HL-60 (cell line): ENCODE data around the gene KDM6A.

Experiments
- CTCF ChIP-seq: IDR thresholded peaks from one replicate; pipeline ENCODE4 v1.5.1; 2011; ENCODE audit warnings: low read length, control low read depth, inconsistent platforms; ENCODE audit not compliant: insufficient read depth
- GABPA ChIP-seq: IDR thresholded peaks from 2 replicates; pipeline ENCODE4 v1.6.1; 2012; ENCODE audit warnings: low read depth
- POLR2AphosphoS5 ChIP-seq: IDR thresholded peaks from 2 replicates; pipeline ENCODE4 v1.6.1; 2012; ENCODE audit warnings: low read depth
- REST ChIP-seq: IDR thresholded peaks from 2 replicates; pipeline ENCODE4 v1.6.1; 2012; ENCODE audit warnings: low read depth; ENCODE audit not compliant: insufficient replicate concordance

DNA sequence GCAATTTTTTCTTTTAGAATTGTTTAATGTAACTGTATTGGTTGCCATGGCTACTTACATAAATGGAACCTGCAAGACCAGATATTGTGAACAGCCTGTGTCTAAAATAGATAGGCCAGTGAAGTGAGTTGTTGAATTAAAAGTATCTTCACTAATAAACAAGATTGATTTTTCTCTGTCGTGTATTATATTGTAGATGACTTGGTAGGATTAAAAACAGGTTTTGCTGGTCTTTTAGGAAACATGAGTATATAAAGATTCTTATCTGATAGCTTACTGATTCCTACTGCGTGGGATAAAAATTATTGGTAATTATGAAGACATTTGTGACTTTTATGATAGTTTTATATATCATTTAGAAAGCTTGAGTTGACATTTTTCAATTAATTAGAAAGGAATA is 162.1 kb downstream of the KDM6A start:
- TF ChIP-seq CTCF (no peak), POLR2AphosphoS5 (no peak), REST (no peak), GABPA (no peak)
